ENCODE data around the gene ST14. TPM values are rescaled to one million over a fixed set of nuclear protein-coding genes. Genes with fewer than 3 reads are reported as not detected.
"Not testable (repeated sequence)": the region's sequence is repeated elsewhere in the genome, so short reads cannot be mapped to it uniquely, and the experiment has no call there.

Gene ST14
- total and polyA plus RNA-seq, 8 donors: 37.5 to 101 (median 48.5) TPM

DNA sequence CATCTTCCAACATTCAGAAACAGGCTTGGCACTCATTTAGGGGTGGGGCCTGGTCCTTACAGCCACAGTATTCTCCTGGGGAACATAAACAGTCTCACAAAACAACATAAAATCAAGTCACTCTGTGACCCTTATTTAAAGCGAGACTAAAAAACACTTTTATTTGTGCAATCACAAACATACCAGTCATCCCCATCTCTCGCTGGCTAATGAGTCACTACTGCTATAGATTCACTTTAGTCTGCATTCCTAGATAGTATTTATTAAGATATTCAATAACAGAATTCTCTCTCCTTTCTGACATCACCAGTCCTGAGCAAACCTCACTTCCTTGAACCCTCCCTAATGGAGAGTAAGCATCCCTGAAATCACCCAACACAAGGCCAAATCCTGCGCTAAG, 87.2 kb downstream of the ST14 start:
- Histone ChIP-seq H3K4me3 (no peak overlapping the region), H3K4me1 (peaks cover 0 to 5% (median 4%) of the 10 kb centered on the region in 3 donors), H3K9me3 (no peaks in the 10 kb centered on the region), H3K27me3 (no peaks in the 10 kb centered on the region), H3K36me3 (peaks cover 0 to 4% (median 0%) of the 10 kb centered on the region in 3 donors), H3K27ac (no peak overlapping the region)
- intact Hi-C loops (cut with DNase I): no loop called here
- FAIRE-seq (no peak), ATAC-seq (no peak), DNase-seq (no peak)
- TF ChIP-seq, protein P1, sequence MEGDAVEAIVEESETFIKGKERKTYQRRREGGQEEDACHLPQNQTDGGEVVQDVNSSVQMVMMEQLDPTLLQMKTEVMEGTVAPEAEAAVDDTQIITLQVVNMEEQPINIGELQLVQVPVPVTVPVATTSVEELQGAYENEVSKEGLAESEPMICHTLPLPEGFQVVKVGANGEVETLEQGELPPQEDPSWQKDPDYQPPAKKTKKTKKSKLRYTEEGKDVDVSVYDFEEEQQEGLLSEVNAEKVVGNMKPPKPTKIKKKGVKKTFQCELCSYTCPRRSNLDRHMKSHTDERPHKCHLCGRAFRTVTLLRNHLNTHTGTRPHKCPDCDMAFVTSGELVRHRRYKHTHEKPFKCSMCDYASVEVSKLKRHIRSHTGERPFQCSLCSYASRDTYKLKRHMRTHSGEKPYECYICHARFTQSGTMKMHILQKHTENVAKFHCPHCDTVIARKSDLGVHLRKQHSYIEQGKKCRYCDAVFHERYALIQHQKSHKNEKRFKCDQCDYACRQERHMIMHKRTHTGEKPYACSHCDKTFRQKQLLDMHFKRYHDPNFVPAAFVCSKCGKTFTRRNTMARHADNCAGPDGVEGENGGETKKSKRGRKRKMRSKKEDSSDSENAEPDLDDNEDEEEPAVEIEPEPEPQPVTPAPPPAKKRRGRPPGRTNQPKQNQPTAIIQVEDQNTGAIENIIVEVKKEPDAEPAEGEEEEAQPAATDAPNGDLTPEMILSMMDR (IDR thresholded peaks at IDR 0.05): no peak
- 94 to 95% methylated on average over 3 of the region's 3 CpGs for WGBS, 2 donors

DNA sequence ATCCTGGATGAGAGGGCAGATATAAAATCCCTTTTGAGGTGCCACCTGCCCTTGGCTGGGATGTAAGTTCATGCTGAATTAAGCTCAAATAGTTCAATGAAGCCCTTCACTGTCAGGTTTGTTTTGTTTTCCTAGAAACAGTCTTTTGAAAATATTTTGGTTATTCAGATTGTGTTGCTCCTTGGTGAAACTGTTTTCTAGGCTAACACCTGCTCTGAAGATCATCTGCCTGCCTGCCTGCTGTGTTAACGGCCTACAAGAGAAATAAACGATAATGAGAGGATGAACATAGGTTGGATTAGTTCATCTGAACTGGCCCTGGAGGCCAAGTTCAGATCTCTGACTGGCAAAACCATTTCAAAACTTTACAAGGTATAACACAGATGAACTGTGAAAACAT, 87.7 kb downstream of the ST14 start:
- peaks cover 0 to 4% (median 0%) of the 10 kb centered on the region in 3 donors for H3K36me3 ChIP-seq
- no peak for FAIRE-seq
- 88 to 91% methylated on average over 2 of the region's 2 CpGs for WGBS, 2 donors

DNA sequence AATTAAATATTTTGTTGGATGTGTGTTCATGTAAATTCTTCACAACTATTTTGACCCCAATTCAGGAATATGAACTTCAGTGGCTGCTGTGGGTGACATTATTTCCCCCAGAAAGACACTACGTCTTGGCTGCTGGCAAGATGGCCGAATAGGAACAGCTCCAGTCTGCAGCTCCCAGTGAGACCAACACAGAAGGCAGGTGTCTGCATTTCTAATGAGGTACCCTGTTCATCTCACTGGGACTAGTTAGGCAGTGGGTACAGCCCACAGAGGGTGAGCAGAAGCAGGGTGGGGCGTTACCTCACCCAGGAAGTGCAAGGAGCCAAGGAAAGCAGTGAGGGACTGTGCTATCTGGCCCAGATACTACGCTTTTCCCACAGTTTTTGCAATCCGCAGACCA, 89.8 kb downstream of the ST14 start:
- no peak for DNase-seq
- TF ChIP-seq, protein P1 (IDR thresholded peaks at IDR 0.05): no peak

More for the DNA sequence above, 87.7 kb downstream of the ST14 start:
- TF ChIP-seq, protein P1 (IDR thresholded peaks at IDR 0.05): no peak
- intact Hi-C loops (cut with DNase I): no loop called here
- DNase-seq (no peak), ATAC-seq (no peak)
- no peak overlapping the region for H3K4me3 ChIP-seq
- H3K27ac ChIP-seq: no peak overlapping the region
- no peaks in the 10 kb centered on the region for H3K9me3 ChIP-seq
- H3K27me3 ChIP-seq: no peaks in the 10 kb centered on the region
- peaks cover 0 to under 1% (median 0%) of the 10 kb centered on the region in 3 donors for H3K4me1 ChIP-seq

DNA sequence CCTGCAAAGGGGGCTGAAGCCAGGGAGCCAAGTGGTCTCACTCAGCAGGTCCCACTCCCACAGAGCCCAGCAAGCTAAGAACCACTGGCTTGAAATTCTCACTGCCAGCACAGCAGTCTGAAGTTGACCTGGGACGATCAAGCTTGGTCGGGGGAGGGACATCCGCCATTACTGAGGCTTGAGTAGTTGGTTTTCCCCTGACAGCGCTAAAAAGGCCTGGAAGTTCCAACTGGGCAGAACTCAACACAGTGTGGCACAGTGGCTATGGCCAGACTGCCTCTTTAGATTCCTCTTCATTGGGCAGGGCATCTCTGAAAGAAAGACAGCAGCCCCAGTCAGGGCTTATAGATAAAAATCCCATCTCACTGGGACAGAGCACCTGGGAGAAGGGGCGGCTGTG, 90.3 kb downstream of the ST14 start:
- 92 to 94% methylated on average over 5 of the region's 5 CpGs for WGBS, 2 donors
- H3K4me3 ChIP-seq; H3K27me3 ChIP-seq; H3K4me1 ChIP-seq; H3K9me3 ChIP-seq; ATAC-seq; FAIRE-seq; H3K36me3 ChIP-seq; DNase-seq; intact Hi-C loops (cut with DNase I); H3K27ac ChIP-seq: not testable (repeated sequence)

More for the DNA sequence above, 89.8 kb downstream of the ST14 start:
- no peaks in the 10 kb centered on the region for H3K9me3 ChIP-seq
- H3K27ac ChIP-seq: no peak overlapping the region
- intact Hi-C loops (cut with DNase I): no loop called here
- H3K4me1 ChIP-seq: no peaks in the 10 kb centered on the region
- peaks cover 0 to 4% (median 0%) of the 10 kb centered on the region in 3 donors for H3K36me3 ChIP-seq
- no peak for FAIRE-seq
- no peaks in the 10 kb centered on the region for H3K27me3 ChIP-seq
- WGBS, 2 donors: 95 to 99% methylated on average over 5 of the region's 5 CpGs
- ATAC-seq: no peak
- no peak overlapping the region for H3K4me3 ChIP-seq

DNA sequence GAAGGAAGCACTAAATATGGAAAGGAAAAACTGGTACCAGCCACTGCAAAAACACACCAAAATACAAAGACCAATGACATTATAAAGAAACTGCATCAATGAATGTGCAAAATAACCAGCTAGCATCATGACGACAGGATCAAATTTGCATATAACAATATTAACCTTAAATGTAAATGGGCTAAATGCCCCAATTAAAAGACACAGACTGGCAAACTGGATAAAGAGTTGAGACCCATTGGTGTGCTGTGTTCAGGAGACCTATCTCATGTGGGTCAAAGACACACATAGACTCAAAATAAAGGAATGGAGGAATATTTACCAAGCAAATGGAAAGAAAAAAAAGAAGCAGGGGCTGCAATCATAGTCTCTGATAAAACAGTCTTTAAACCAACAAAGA, 92.2 kb downstream of the ST14 start:
- H3K36me3 ChIP-seq; H3K4me3 ChIP-seq; H3K27ac ChIP-seq; H3K27me3 ChIP-seq; ATAC-seq; H3K4me1 ChIP-seq; intact Hi-C loops (cut with DNase I); FAIRE-seq; DNase-seq; H3K9me3 ChIP-seq: not testable (repeated sequence)
- WGBS, 2 donors: 89 to 90% methylated on average over 1 of the region's 1 CpG

Other genes starting within 250 kb of the ST14 start
- gene PRDM10, start 156.9 kb upstream of the ST14 start, total RNA-seq: 1 to 10 TPM; 3.1 to 5.3 (median 3.3) TPM
- 1 to 10 TPM; 2.3 to 2.8 TPM for gene PRDM10, start 156.9 kb upstream of the ST14 start, polyA plus RNA-seq
- gene APLP2, start 89.9 kb upstream of the ST14 start, total RNA-seq: 100 to 1,000 TPM in 3 of 6 donors, 10 to 100 TPM in 3; 64.2 to 171 (median 101) TPM
- 100 to 1,000 TPM in 1 of 2 donors, 10 to 100 TPM in 1; 45.3 to 124 TPM for gene APLP2, start 89.9 kb upstream of the ST14 start, polyA plus RNA-seq
- 10 to 100 TPM; 13.3 to 31.1 (median 19.1) TPM for gene ZBTB44, start 155.1 kb downstream of the ST14 start, total RNA-seq
- gene ZBTB44, start 155.1 kb downstream of the ST14 start, polyA plus RNA-seq: 10 to 100 TPM in 1 of 2 donors, 1 to 10 TPM in 1; 6.4 to 10.3 TPM